Cardiac muscle cell (in vitro differentiated cells and primary cell): ENCODE measurements around the gene PRKCA. TPM values are rescaled to one million over a fixed set of nuclear protein-coding genes. Genes with fewer than 3 reads are reported as not detected.

Source experiments
- DNase-seq, 2 donors: peaks; one replicate each; pipeline versions ENCODE4 v3.0.0 to v3.0.0-alpha.2; 2010 to 2017; ENCODE audit warnings: low read depth in 1 of 2, low spot score in 1 of 2
- H3K27ac ChIP-seq: fragments of 200-600 bp; sonication (generic); 2 replicates; pipeline ENCODE4 v1.5.1; 2016
- H3K27me3 ChIP-seq: fragments of 200-600 bp; sonication (generic); 2 replicates; pipeline ENCODE4 v1.6.0; 2016; ENCODE audit warnings: control low read depth
- H3K36me3 ChIP-seq: fragments of 200-600 bp; sonication (generic); 2 replicates; pipeline ENCODE4 v1.5.1; 2016; ENCODE audit warnings: control low read depth
- H3K4me1 ChIP-seq: fragments of 200-600 bp; sonication (generic); 2 replicates; pipeline ENCODE4 v1.8.1; 2017; ENCODE audit warnings: low read depth, mild to moderate bottlenecking, mixed run types
- H3K4me3 ChIP-seq: fragments of 200-600 bp; sonication (generic); 2 replicates; pipeline ENCODE4 v1.5.1; 2016; ENCODE audit warnings: mild to moderate bottlenecking
- H3K9me3 ChIP-seq: fragments of 200-600 bp; sonication (generic); 2 replicates; pipeline ENCODE4 v1.5.1; 2017; ENCODE audit warnings: low read depth, mild to moderate bottlenecking, control low read depth
- polyA plus RNA-seq: library from polyadenylated mRNA; unstranded; fragments of >200 nt; fragmentation: Nextera tagmentation; extraction: Ambion mirVana; gene quantifications from 2 replicates; pipeline ENCODE4 v1.2.1, GENCODE V29; 2016
- total RNA-seq: library from RNA; depleted of rRNA; stranded (reverse); fragments of >200 nt; gene quantifications from 2 replicates; pipeline ENCODE4 v1.2.3, GENCODE V29; 2016
- TF ChIP-seq, protein P1 (sequence below): IDR thresholded peaks from 2 replicates; pipeline ENCODE4 v1.5.1; 2012; ENCODE audit warnings: low read depth, mild to moderate bottlenecking, low read length

Gene PRKCA
- total and polyA plus RNA-seq, 2 experiments from 2014 or later: 3.1 to 10.3 TPM

GRCh38 chr17:66443606-66444005 lies 141.2 kb downstream of the PRKCA start:
- no peaks in the 10 kb centered on the region for H3K9me3 ChIP-seq
- DNase-seq: no peak
- TF ChIP-seq, protein P1, sequence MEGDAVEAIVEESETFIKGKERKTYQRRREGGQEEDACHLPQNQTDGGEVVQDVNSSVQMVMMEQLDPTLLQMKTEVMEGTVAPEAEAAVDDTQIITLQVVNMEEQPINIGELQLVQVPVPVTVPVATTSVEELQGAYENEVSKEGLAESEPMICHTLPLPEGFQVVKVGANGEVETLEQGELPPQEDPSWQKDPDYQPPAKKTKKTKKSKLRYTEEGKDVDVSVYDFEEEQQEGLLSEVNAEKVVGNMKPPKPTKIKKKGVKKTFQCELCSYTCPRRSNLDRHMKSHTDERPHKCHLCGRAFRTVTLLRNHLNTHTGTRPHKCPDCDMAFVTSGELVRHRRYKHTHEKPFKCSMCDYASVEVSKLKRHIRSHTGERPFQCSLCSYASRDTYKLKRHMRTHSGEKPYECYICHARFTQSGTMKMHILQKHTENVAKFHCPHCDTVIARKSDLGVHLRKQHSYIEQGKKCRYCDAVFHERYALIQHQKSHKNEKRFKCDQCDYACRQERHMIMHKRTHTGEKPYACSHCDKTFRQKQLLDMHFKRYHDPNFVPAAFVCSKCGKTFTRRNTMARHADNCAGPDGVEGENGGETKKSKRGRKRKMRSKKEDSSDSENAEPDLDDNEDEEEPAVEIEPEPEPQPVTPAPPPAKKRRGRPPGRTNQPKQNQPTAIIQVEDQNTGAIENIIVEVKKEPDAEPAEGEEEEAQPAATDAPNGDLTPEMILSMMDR: no peak

DNA sequence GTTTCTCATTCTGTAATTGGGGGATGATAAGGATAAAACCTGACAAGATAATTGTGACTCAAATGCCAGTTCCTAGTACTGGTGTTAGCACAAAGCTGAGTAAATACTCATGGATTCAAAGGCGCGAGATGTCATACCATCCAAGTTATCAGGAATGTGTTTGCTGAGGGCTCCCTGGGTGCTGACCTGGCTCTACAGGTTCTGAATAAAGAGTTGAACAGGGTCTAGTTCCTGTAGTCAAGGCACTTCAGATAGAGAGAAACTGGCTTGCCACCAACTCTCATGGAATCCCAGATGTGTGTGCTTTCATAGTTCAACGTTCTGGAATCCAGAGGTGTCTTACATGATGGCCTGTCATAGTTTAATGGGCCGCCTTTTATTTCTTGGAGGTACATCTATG lies 141.6 kb downstream of the PRKCA start:
- no peaks in the 10 kb centered on the region for H3K36me3 ChIP-seq
- no peaks in the 10 kb centered on the region for H3K9me3 ChIP-seq
- DNase-seq: no peak
- TF ChIP-seq, protein P1: no peak
- peaks cover 17% of the 10 kb centered on the region for H3K4me1 ChIP-seq
- no peak overlapping the region for H3K27ac ChIP-seq
- H3K4me3 ChIP-seq: no peak overlapping the region
- H3K27me3 ChIP-seq: no peaks in the 10 kb centered on the region

More at GRCh38 chr17:66443606-66444005, 141.2 kb downstream of the PRKCA start:
- no peaks in the 10 kb centered on the region for H3K36me3 ChIP-seq
- H3K27ac ChIP-seq: no peak overlapping the region
- no peaks in the 10 kb centered on the region for H3K27me3 ChIP-seq
- H3K4me3 ChIP-seq: no peak overlapping the region
- H3K4me1 ChIP-seq: peaks cover 17% of the 10 kb centered on the region

GRCh38 chr17:66445229-66445628 lies 142.8 kb downstream of the PRKCA start:
- peaks cover 14% of the 10 kb centered on the region for H3K4me1 ChIP-seq
- peak overlapping the region; percentile 9 for H3K27ac ChIP-seq
- no peaks in the 10 kb centered on the region for H3K36me3 ChIP-seq
- H3K27me3 ChIP-seq: no peaks in the 10 kb centered on the region
- H3K9me3 ChIP-seq: no peaks in the 10 kb centered on the region
- H3K4me3 ChIP-seq: no peak overlapping the region
- peak in 1 of 2 donors; percentile 55 for DNase-seq
- TF ChIP-seq, protein P1: no peak

DNA sequence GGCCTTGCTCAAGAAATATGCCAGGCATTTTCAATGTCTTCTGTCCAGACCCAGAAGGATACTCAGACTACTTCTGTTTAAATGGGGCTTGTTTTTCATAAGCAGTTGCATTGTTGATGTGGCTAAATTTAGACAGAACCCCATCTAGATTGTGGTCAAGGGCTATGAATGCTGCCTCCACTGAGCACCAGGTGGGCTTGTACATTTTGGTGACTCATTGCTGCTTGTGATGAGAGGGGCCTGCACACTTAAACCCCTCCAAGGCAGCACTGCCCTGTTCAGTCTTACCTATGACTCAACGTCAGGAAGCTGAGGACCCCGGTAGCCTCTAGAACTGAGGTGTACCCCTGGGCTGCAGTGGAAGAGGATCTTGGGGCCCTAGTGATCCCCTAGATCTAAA lies 144.0 kb downstream of the PRKCA start:
- Histone ChIP-seq H3K9me3 (no peaks in the 10 kb centered on the region), H3K4me3 (no peak overlapping the region), H3K4me1 (peaks cover 11% of the 10 kb centered on the region), H3K27me3 (no peaks in the 10 kb centered on the region), H3K27ac (no peak overlapping the region), H3K36me3 (no peaks in the 10 kb centered on the region)
- TF ChIP-seq, protein P1: no peak
- DNase-seq: no peak

DNA sequence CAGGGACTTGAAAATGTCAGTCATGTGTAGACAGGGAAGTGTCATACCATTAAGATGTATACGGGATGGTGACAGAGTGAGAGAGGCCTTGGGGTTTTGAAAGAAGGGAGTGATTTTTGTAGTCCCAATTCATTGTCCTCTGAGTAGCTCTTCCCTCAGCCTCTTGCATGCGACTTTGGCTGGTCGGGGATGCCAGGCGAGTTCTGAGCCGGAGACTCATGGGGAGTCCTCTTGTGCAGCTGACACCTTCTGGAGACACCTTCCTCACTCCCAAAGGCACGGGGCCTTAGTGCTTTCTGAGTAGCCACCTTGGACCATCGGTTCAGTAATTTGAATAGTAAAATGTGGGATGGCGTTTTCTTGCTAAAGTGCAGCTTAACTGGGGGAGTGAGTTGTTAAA lies 144.7 kb downstream of the PRKCA start:
- Histone ChIP-seq H3K27ac (no peak overlapping the region), H3K4me1 (peaks cover 9% of the 10 kb centered on the region)

More for the DNA sequence above, 144.7 kb downstream of the PRKCA start:
- no peak overlapping the region for H3K4me3 ChIP-seq
- DNase-seq: no peak
- H3K36me3 ChIP-seq: no peaks in the 10 kb centered on the region
- no peaks in the 10 kb centered on the region for H3K27me3 ChIP-seq
- no peaks in the 10 kb centered on the region for H3K9me3 ChIP-seq
- TF ChIP-seq, protein P1: no peak
